HEK293T (cell line): Measurements from ENCODE around the gene KCND3.

Experiments
- BHLHE40 ChIP-seq: fragments of 450-650 bp; IDR thresholded peaks from 2 replicates; pipeline ENCODE4 v1.6.1; 2016; ENCODE audit warnings: mild to moderate bottlenecking, moderate library complexity, borderline replicate concordance
- CTBP1 ChIP-seq: fragments of 450-650 bp; IDR thresholded peaks from 2 replicates; pipeline ENCODE4 v1.6.1; 2016; ENCODE audit warnings: borderline replicate concordance
- FOXK2 ChIP-seq: fragments of 450-650 bp; IDR thresholded peaks from 2 replicates; pipeline ENCODE4 v1.6.1; 2016; ENCODE audit warnings: mild to moderate bottlenecking
- FOXM1 ChIP-seq: fragments of 450-650 bp; IDR thresholded peaks from 2 replicates; pipeline ENCODE4 v1.6.1; 2017; ENCODE audit warnings: mild to moderate bottlenecking, borderline replicate concordance
- HDGF ChIP-seq: fragments of 450-650 bp; IDR thresholded peaks from 2 replicates; pipeline ENCODE4 v1.6.1; 2017; ENCODE audit warnings: antibody characterized with exemption, borderline replicate concordance
- L3MBTL2 ChIP-seq: fragments of 450-650 bp; conservative IDR thresholded peaks from 2 replicates; pipeline ENCODE4 v1.6.1; 2016; ENCODE audit warnings: mild to moderate bottlenecking
- SP1 ChIP-seq: fragments of 450-650 bp; IDR thresholded peaks from 2 replicates; pipeline ENCODE4 v1.6.1; 2017
- TARDBP ChIP-seq: fragments of 450-650 bp; IDR thresholded peaks from 2 replicates; pipeline ENCODE4 v1.6.1; 2016
- ZNF384 ChIP-seq: fragments of 450-650 bp; IDR thresholded peaks from 2 replicates; pipeline ENCODE4 v1.6.1; 2016

- TF ChIP-seq CTBP1 (no peak), SP1 (no peak), L3MBTL2 (no peak), FOXK2 (no peak), TARDBP (no peak), FOXM1 (no peak), BHLHE40 (no peak), ZNF384 (no peak), HDGF (no peak)
Observed at GRCh38 chr1:111934106-111934852, 55.2 kb downstream of the KCND3 start.
